T-cell (primary cell): ENCODE results near the gene MRPL48. TPM values are rescaled to one million over a fixed set of nuclear protein-coding genes. Genes with fewer than 3 reads are reported as not detected.
"Not testable (repeated sequence)": the region's sequence is repeated elsewhere in the genome, so short reads cannot be mapped to it uniquely, and the experiment has no call there.

Experiments
- ATAC-seq, 4 experiments: fragments of 200-7000 bp in 3 of 4; fragments of 150-1000 bp in 1 of 4; cut with Tn5 transposase; replicated peaks in 1 of 4; 1 replicate in 3 of 4; 2 replicates in 1 of 4; pipeline ENCODE4 v1.10.0; 2021; ENCODE audit warnings: moderate library complexity in 3 of 4, mild to moderate bottlenecking in 2 of 4, moderate number of reproducible peaks in 1 of 4
- CTCF ChIA-PET, 2 donors: fragments of 300-600 bp; sonication (Branson Sonifier 250); formaldehyde crosslinking; loops; one replicate each; lab custom pipeline; 2022; ENCODE audit warnings: antibody characterized with exemption in 2 of 2; lab: Charles Lee
- POLR2A ChIA-PET, 2 donors: fragments of 300-600 bp; sonication (Branson Sonifier 250); formaldehyde crosslinking; loops; one replicate each; lab custom pipeline; 2022; ENCODE audit warnings: antibody characterized with exemption in 2 of 2; lab: Charles Lee
- DNase-seq, 35 experiments: peaks; one replicate each; pipeline versions ENCODE4 v3.0.0 to v3.0.0-alpha.2; 2013 to 2023
- H3K27ac ChIP-seq: one replicate; pipeline ENCODE4 v1.5.1; 2013; ENCODE audit warnings: low read length
- H3K27me3 ChIP-seq, 2 experiments: replicated peaks in 1 of 2; 1 replicate in 1 of 2; 2 replicates in 1 of 2; pipeline versions ENCODE4 v1.6.1 to v1.7.0; 2013; ENCODE audit warnings: low read length in 1 of 2, mixed read lengths in 1 of 2; ENCODE audit not compliant: control insufficient read depth in 2 of 2, insufficient read depth in 2 of 2; ENCODE audit errors: extremely low read depth in 1 of 2
- H3K36me3 ChIP-seq, 2 donors: 1 replicate in 1 of 2; 2 replicates in 1 of 2; pipeline versions ENCODE4 v1.6.1 to v1.7.0; 2013; ENCODE audit warnings: low read length in 1 of 2; ENCODE audit not compliant: control insufficient read depth in 2 of 2, insufficient read depth in 1 of 2; ENCODE audit errors: extremely low read depth in 1 of 2
- H3K4me1 ChIP-seq, 2 experiments: 1 replicate in 1 of 2; 2 replicates in 1 of 2; pipeline versions ENCODE4 v1.6.1 to v1.7.0; 2013; ENCODE audit warnings: low read length in 2 of 2, mixed read lengths in 1 of 2; ENCODE audit not compliant: insufficient read depth in 2 of 2, control insufficient read depth in 1 of 2; ENCODE audit errors: extremely low read depth in 1 of 2
- H3K4me3 ChIP-seq, 2 donors: 1 replicate in 1 of 2; 2 replicates in 1 of 2; pipeline versions ENCODE4 v1.5.1 to v1.7.0; 2013; ENCODE audit warnings: mild to moderate bottlenecking in 2 of 2, low read length in 1 of 2, moderate library complexity in 1 of 2; ENCODE audit not compliant: control insufficient read depth in 1 of 2; ENCODE audit errors: extremely low read depth in 1 of 2
- H3K9me3 ChIP-seq: 2 replicates; pipeline ENCODE4 v1.7.0; 2013
- H3K27ac Mint-ChIP-seq, 2 donors: one replicate each; pipeline ENCODE4 v1.8.0; 2020 to 2021; ENCODE audit warnings: mild to moderate bottlenecking in 2 of 2, mixed read lengths in 2 of 2
- H3K27me3 Mint-ChIP-seq, 2 donors: one replicate each; pipeline ENCODE4 v1.8.0; 2021 to 2022; ENCODE audit warnings: mixed read lengths in 2 of 2
- H3K36me3 Mint-ChIP-seq: one replicate; pipeline ENCODE4 v1.8.0; 2021; ENCODE audit warnings: mixed read lengths
- H3K4me1 Mint-ChIP-seq, 3 donors: one replicate each; pipeline ENCODE4 v1.8.0; 2020 to 2022; ENCODE audit warnings: mixed read lengths in 3 of 3, mild to moderate bottlenecking in 1 of 3
- H3K4me3 Mint-ChIP-seq, 3 donors: one replicate each; pipeline ENCODE4 v1.8.0; 2020 to 2022; ENCODE audit warnings: mild to moderate bottlenecking in 3 of 3, mixed read lengths in 3 of 3, moderate library complexity in 3 of 3
- H3K9me3 Mint-ChIP-seq, 3 donors: one replicate each; pipeline ENCODE4 v1.8.0; 2020 to 2022; ENCODE audit warnings: mixed read lengths in 3 of 3
- WGBS: methylation state at CpG from one replicate; pipeline ENCODE4 v1.1.5; 2013; ENCODE audit warnings: missing lambda C conversion rate; ENCODE audit not compliant: insufficient coverage; 5-methylcytosine and 5-hydroxymethylcytosine counted together
- total RNA-seq, 35 experiments: library from RNA in 6 of 35; stranded (reverse) in 6 of 35; fragments of 120-200 nt in 1 of 35; gene quantifications; one replicate each; pipeline versions ENCODE4 v1.2.1 to v1.2.4 and lab custom pipeline; 2013 to 2026

MRPL48 gene
- total RNA-seq, 5 donors from 2014 or later (not counting 1 experiment from before 2014, with no cell fraction given) = 21.9 to 26.6 (median 25.7) TPM

DNA sequence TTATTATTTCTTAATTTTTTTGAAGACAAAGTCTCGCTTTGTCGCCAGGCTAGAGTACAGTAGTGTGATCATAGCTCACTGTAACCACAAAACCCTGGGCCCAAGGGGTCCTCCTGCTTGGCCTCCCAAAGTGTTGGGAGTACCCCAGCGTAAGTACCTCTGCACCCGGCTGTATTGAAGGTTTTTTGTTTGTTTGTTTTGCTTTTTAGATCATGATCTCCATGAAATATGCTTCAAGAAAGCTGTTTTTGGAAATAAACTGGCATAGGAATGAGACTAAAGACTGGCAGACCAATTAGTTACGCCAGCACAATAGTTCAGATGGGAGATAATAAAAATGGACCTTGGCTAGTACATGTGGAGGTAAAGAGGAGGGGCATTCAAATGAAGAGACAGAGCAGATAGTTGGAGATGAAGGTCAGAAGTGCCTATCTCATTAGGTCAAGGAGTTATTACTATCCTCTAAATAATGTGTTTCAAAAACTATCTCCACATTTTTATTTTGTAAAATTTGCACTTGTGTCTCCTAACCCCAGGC lies 4.1 kb upstream of the MRPL48 start:
- 88% methylated on average over 3 of the region's 5 CpGs for WGBS
- H3K9me3 Mint-ChIP-seq = no peaks in the 10 kb centered on the region
- no peaks in the 10 kb centered on the region for H3K27me3 ChIP-seq
- H3K4me1 Mint-ChIP-seq = peaks cover 23 to 28% (median 26%) of the 10 kb centered on the region in 3 donors
- POLR2A ChIA-PET = no interaction called here
- no peak for DNase-seq
- no peak overlapping the region for H3K4me3 ChIP-seq
- H3K4me1 ChIP-seq = peaks cover 14 to 19% of the 10 kb centered on the region in 2 experiments
- H3K27me3 Mint-ChIP-seq = no peaks in the 10 kb centered on the region
- CTCF ChIA-PET = no interaction called here
- no peaks in the 10 kb centered on the region for H3K36me3 ChIP-seq
- H3K36me3 Mint-ChIP-seq = no peaks in the 10 kb centered on the region
- no peaks in the 10 kb centered on the region for H3K9me3 ChIP-seq
- ATAC-seq = no peak
- no peak overlapping the region for H3K27ac Mint-ChIP-seq
- no peak overlapping the region for H3K27ac ChIP-seq
- H3K4me3 Mint-ChIP-seq = no peak overlapping the region

DNA sequence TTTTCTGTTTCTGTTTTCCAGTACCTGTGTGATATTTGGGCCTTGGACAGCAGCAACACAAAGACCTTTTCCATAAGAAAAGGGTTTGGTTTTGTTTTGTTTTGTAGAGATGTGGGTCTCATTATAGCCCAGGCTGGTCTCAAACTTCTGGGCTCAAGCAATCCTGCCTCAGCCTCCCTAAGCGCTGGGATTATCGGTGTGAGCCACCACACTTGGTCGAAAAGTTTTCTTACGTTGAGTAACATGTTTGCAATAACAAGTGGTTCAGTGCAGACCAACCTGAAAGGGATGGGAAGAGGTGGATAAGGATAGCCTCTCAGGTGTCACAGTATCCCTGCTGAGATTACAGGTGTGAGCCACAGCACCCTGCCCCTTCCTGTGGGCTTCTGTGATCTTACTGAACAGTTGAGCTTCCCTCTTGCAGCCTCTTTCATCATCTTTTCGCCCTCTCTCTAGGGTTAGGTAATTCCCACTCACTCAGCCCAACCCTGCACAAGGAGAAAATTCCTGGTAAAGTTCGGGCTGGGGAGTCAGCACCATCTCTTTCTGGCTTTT lies 3.5 kb upstream of the MRPL48 start:
- Mint-ChIP-seq H3K9me3 (no peaks in the 10 kb centered on the region), H3K4me3 (no peak overlapping the region), H3K27me3 (no peaks in the 10 kb centered on the region), H3K36me3 (no peaks in the 10 kb centered on the region), H3K4me1 (peaks cover 22 to 27% (median 25%) of the 10 kb centered on the region in 3 donors), H3K27ac (no peak overlapping the region)
- POLR2A ChIA-PET = interaction anchor here in 1 of 2 donors (0.6 kb wide), 1 partner anchor 1659 kb away, joined by 5 read pairs; no protein-coding TSS in a partner anchor
- H3K9me3 ChIP-seq = no peaks in the 10 kb centered on the region
- H3K27ac ChIP-seq = no peak overlapping the region
- H3K4me3 ChIP-seq = no peak overlapping the region
- no peak for DNase-seq
- no peak for ATAC-seq
- 40% methylated on average over 1 of the region's 6 CpGs for WGBS
- H3K36me3 ChIP-seq = no peaks in the 10 kb centered on the region
- CTCF ChIA-PET = interaction anchor here in 1 of 2 donors (0.7 kb wide), 1 partner anchor 358 kb away, joined by 5 read pairs; no protein-coding TSS in a partner anchor
- no peaks in the 10 kb centered on the region for H3K27me3 ChIP-seq
- H3K4me1 ChIP-seq = peaks cover 15 to 21% of the 10 kb centered on the region in 2 experiments

DNA sequence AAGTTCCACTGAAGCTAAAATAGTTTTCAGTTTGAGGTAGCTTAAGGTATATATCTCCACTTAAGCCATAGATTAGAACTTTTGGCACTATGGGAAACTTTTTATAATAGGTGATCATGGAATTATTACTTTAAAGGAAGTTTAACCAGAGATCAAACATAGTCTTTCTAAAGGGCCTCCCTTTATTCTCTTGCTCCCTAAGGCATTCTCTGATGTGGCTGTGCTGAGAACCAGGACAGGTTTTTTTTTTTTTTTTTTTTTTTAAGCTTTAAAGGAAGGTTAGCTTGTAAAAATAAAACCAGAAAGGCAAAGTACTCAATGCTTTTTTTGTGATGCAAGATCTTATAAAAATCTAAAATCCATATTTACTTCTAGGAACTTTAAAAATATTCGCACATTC lies 2.9 kb upstream of the MRPL48 start:
- CTCF ChIA-PET = interaction anchor here in 1 of 2 donors (0.6 to 1.6 kb wide), 5 partner anchors 16 to 1540 kb away, joined by 3 to 10 read pairs (median 5); partner anchors contain the start of gene RAB6A
- no peak overlapping the region for H3K4me3 Mint-ChIP-seq
- H3K27me3 Mint-ChIP-seq = no peaks in the 10 kb centered on the region

DNA sequence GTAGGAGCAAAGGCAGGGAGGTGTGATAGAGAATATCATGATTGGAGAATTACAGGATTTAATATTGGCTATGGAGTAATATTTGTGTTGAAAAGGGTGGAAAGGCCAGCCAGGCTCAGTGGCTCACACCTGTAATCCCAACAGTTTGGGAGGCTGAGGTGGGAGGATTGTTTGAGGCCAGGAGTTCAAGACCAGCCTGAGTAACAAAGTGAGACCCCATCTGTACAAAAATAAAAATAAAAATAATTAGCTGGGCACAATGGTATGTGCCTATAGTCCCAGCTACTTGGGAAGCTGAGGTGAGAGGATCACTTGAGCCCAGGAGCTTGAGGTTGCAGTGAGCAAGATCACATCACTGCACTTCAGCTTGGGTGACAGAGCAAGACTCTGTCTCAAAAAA lies 2.2 kb upstream of the MRPL48 start:
- CTCF ChIA-PET = interaction anchor here in 1 of 2 donors (0.6 to 1.6 kb wide), 4 partner anchors 16 to 1540 kb away, joined by 3 to 10 read pairs (median 6); partner anchors contain the start of gene RAB6A
- ATAC-seq, DNase-seq, H3K27me3 Mint-ChIP-seq, H3K36me3 ChIP-seq, H3K9me3 ChIP-seq, H3K9me3 Mint-ChIP-seq, H3K27me3 ChIP-seq, H3K4me3 ChIP-seq, H3K27ac Mint-ChIP-seq, H3K36me3 Mint-ChIP-seq, H3K27ac ChIP-seq: not testable (repeated sequence)
- POLR2A ChIA-PET = interaction anchor here (0.6 kb wide), 5 partner anchors 96 to 642 kb away, joined by 3 to 5 read pairs (median 5); no protein-coding TSS in a partner anchor
- H3K4me3 Mint-ChIP-seq = peak overlapping the region in 1 of 3 donors; percentile 34
- H3K4me1 Mint-ChIP-seq = peaks cover 20 to 24% (median 24%) of the 10 kb centered on the region in 3 donors
- peaks cover 9 to 15% of the 10 kb centered on the region in 2 experiments for H3K4me1 ChIP-seq

More for the DNA sequence above, 2.9 kb upstream of the MRPL48 start:
- no peaks in the 10 kb centered on the region for H3K36me3 ChIP-seq
- DNase-seq (no peak), ATAC-seq (no peak)
- Mint-ChIP-seq H3K36me3 (no peaks in the 10 kb centered on the region), H3K9me3 (no peaks in the 10 kb centered on the region), H3K4me1 (peaks cover 23 to 26% (median 24%) of the 10 kb centered on the region in 3 donors), H3K27ac (no peak overlapping the region)
- no peaks in the 10 kb centered on the region for H3K27me3 ChIP-seq
- no peak overlapping the region for H3K27ac ChIP-seq
- H3K4me3 ChIP-seq = no peak overlapping the region
- no peaks in the 10 kb centered on the region for H3K9me3 ChIP-seq
- POLR2A ChIA-PET = interaction anchor here (0.6 kb wide), 5 partner anchors 188 to 1660 kb away, joined by 4 to 5 read pairs (median 5); no protein-coding TSS in a partner anchor
- H3K4me1 ChIP-seq = peaks cover 12 to 20% of the 10 kb centered on the region in 2 experiments
- no CpG with 5 or more reads among the region's 1 CpG for WGBS

GRCh38 chr11:73787051-73787642 lies 527 bp upstream of the MRPL48 start:
- H3K36me3 Mint-ChIP-seq = no peaks in the 10 kb centered on the region
- H3K4me3 ChIP-seq = peak overlapping the region in 1 of 2 donors; percentile 80
- H3K27ac ChIP-seq = peak overlapping the region; percentile 73
- ChIA-PET CTCF (interaction anchor here in 1 of 2 donors (1.6 to 1.8 kb wide), 2 partner anchors 8 to 26 kb away, joined by 5 to 8 read pairs; no protein-coding TSS in a partner anchor), POLR2A (interaction anchor here in 1 of 2 donors (1.6 kb wide), 2 partner anchors 8 to 26 kb away, joined by 5 to 7 read pairs; partner anchors contain the start of gene RAB6A)
- H3K9me3 ChIP-seq = no peaks in the 10 kb centered on the region
- peak overlapping the region; percentile 100 for H3K27ac Mint-ChIP-seq
- ATAC-seq (peak in 1 of 4 experiments; percentile 7), DNase-seq (peak in 1 of 35 experiments; percentile 6)
- H3K27me3 ChIP-seq = no peaks in the 10 kb centered on the region
- H3K4me3 Mint-ChIP-seq = peak overlapping the region; percentile 91 to 99 (median 99)
- WGBS = 95% methylated on average over 6 of the region's 17 CpGs
- no peaks in the 10 kb centered on the region for H3K27me3 Mint-ChIP-seq
- H3K9me3 Mint-ChIP-seq = no peaks in the 10 kb centered on the region
- H3K4me1 Mint-ChIP-seq = peaks cover 23 to 27% (median 24%) of the 10 kb centered on the region in 3 donors
- H3K4me1 ChIP-seq = peaks cover 9 to 15% of the 10 kb centered on the region in 2 experiments
- peaks cover 0 to 6% of the 10 kb centered on the region in 2 donors for H3K36me3 ChIP-seq

DNA sequence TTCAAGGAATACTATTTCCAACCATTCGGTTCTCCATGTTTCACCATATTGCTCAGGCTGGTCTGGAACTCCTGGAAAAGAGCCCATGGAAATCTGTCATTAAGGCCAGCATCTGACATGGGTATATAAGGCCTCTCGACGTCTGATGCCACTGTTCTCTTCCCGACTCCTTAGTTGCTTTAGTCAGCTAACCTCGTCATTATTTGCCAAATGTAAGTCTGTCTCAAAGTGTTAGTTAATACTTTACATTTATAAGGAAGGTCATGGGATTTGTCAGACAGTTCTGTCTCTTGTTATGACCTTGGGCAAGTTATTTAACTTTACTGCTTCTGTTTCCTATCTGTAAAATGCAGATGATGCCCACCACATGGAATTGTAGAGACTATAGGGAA lies 1.6 kb downstream of the MRPL48 start:
- Histone ChIP-seq H3K27ac (no peak overlapping the region), H3K9me3 (no peaks in the 10 kb centered on the region), H3K4me3 (no peak overlapping the region), H3K4me1 (peaks cover 9 to 15% of the 10 kb centered on the region in 2 experiments), H3K36me3 (peaks cover 0 to 8% of the 10 kb centered on the region in 2 donors), H3K27me3 (no peaks in the 10 kb centered on the region)
- H3K9me3 Mint-ChIP-seq = no peaks in the 10 kb centered on the region
- H3K36me3 Mint-ChIP-seq = peaks cover 3% of the 10 kb centered on the region
- CTCF ChIA-PET = no interaction called here
- H3K27ac Mint-ChIP-seq = no peak overlapping the region
- WGBS = 95% methylated on average over 3 of the region's 5 CpGs
- H3K27me3 Mint-ChIP-seq = no peaks in the 10 kb centered on the region
- H3K4me3 Mint-ChIP-seq = peak overlapping the region; percentile 91 to 99 (median 99)
- ATAC-seq (no peak), DNase-seq (no peak)
- H3K4me1 Mint-ChIP-seq = peaks cover 26 to 30% (median 29%) of the 10 kb centered on the region in 3 donors
- POLR2A ChIA-PET = no interaction called here
